HepG2 (cell line): ENCODE measurements around the gene B4GALT1. TPM values are rescaled to one million over a fixed set of nuclear protein-coding genes. Genes with fewer than 3 reads are reported as not detected.

Experiments
- ATAC-seq: fragments of 200-7000 bp; cut with Tn5 transposase; 3 replicates; pipeline ENCODE4 v1.9.1; 2020; ENCODE audit warnings: mild to moderate bottlenecking, moderate library complexity
- BruUV-seq: library from RNA; stranded (reverse); fragments of 400-500 nt; replicated peaks from 2 replicates; lab custom pipeline; 2021; lab: Mats Ljungman, UMichigan
- CTCF ChIA-PET: fragments of 300-600 bp; formaldehyde crosslinking; extraction: SDS; loops from one replicate; lab custom pipeline; 2021; ENCODE audit warnings: low total read pairs, inconsistent platforms, low intra/inter-chr PET ratio; lab: Yijun Ruan, JAX
- POLR2A ChIA-PET: fragments of 350-600 bp; sonication (Branson Sonifier 250); formaldehyde crosslinking; loops from one replicate; lab custom pipeline; 2020; ENCODE audit warnings: antibody characterized with exemption, inconsistent platforms; lab: Yijun Ruan, JAX
- DNase-seq: peaks from one replicate; pipeline ENCODE4 v3.0.0-alpha.2; 2015; ENCODE audit warnings: low spot score
- FAIRE-seq: peaks from 3 replicates; lab custom pipeline; 2011; peaks lifted over from hg19 to GRCh38; lab: Jason Lieb, UNC
- H2AFZ ChIP-seq: one replicate; pipeline ENCODE4 v1.6.1; 2011; ENCODE audit warnings: low read length, inconsistent platforms
- H3K27ac ChIP-seq: fragments of 300-600 bp; 3 replicates; pipeline ENCODE4 v1.8.0; 2011; ENCODE audit warnings: mixed run types, mild to moderate bottlenecking, mixed read lengths, low read length, inconsistent platforms; ENCODE audit not compliant: insufficient read depth; ENCODE audit errors: extremely low read length
- H3K27me3 ChIP-seq, 2 experiments: fragments of 200-600 bp in 1 of 2; 2 replicates in 1 of 2; 3 replicates in 1 of 2; pipeline versions ENCODE4 v1.6.0 to v1.8.0; 2011; ENCODE audit warnings: low read length in 2 of 2, mild to moderate bottlenecking in 2 of 2, moderate library complexity in 2 of 2, inconsistent platforms in 1 of 2; ENCODE audit not compliant: insufficient read depth in 2 of 2, control insufficient read depth in 1 of 2
- H3K36me3 ChIP-seq, 2 experiments: fragments of 200-600 bp in 1 of 2; replicated peaks in 1 of 2; 2 replicates in 1 of 2; 3 replicates in 1 of 2; pipeline versions ENCODE4 v1.5.1 to v1.8.0; 2011; ENCODE audit warnings: low read length in 2 of 2, inconsistent platforms in 1 of 2; ENCODE audit not compliant: insufficient read depth in 2 of 2, control insufficient read depth in 1 of 2
- H3K4me1 ChIP-seq: 2 replicates; pipeline ENCODE4 v1.5.1; 2012; ENCODE audit warnings: low read length, inconsistent platforms; ENCODE audit not compliant: insufficient read depth
- H3K4me2 ChIP-seq: 2 replicates; pipeline ENCODE4 v1.6.0; 2011; ENCODE audit warnings: low read depth, low read length, inconsistent platforms
- H3K4me3 ChIP-seq, 3 experiments: fragments of 200-600 bp in 1 of 3; sonication (generic), shearing (Covaris generic) in 1 of 3; replicated peaks in 1 of 3; 2 replicates each; pipeline ENCODE4 v1.5.1; 2011 to 2016; ENCODE audit warnings: low read length in 3 of 3, inconsistent platforms in 2 of 3, low read depth in 2 of 3, mild to moderate bottlenecking in 2 of 3, control low read depth in 1 of 3, mixed read lengths in 1 of 3; ENCODE audit not compliant: insufficient read depth in 1 of 3
- H3K79me2 ChIP-seq: one replicate; pipeline ENCODE4 v1.6.1; 2011; ENCODE audit warnings: low read length, inconsistent platforms; ENCODE audit not compliant: insufficient read depth
- H3K9ac ChIP-seq: 2 replicates; pipeline ENCODE4 v1.6.0; 2011; ENCODE audit warnings: mild to moderate bottlenecking, low read depth, low read length, inconsistent platforms; ENCODE audit not compliant: insufficient read depth
- H3K9me3 ChIP-seq: 2 replicates; pipeline ENCODE4 v1.5.1; 2012; ENCODE audit warnings: mild to moderate bottlenecking, low read length
- H4K20me1 ChIP-seq: 2 replicates; pipeline ENCODE4 v1.6.0; 2011; ENCODE audit warnings: inconsistent platforms, mild to moderate bottlenecking, low read length, moderate library complexity; ENCODE audit not compliant: insufficient read depth
- ARNT ChIP-seq: fragments of 450-650 bp; IDR thresholded peaks from 2 replicates; pipeline ENCODE4 v1.6.1; 2017
- HNRNPH1 ChIP-seq: fragments of 200-400 bp; formaldehyde crosslinking; optimal IDR thresholded peaks from 2 replicates; pipeline ENCODE3; 2017; ENCODE audit warnings: mild to moderate bottlenecking, low read depth, low read length
- KLF6 ChIP-seq: IDR thresholded peaks from 2 replicates; pipeline ENCODE4 v1.8.0; 2016; ENCODE audit warnings: missing biosample characterization, missing genetic modification reagents
- MLLT10 ChIP-seq: sonication (generic); formaldehyde crosslinking; IDR thresholded peaks from 2 replicates; pipeline ENCODE4 v1.4.0; 2020; ENCODE audit warnings: missing genetic modification reagents
- MZF1 ChIP-seq: sonication (generic); formaldehyde crosslinking; IDR thresholded peaks from 2 replicates; pipeline ENCODE4 v1.8.1; 2023; ENCODE audit warnings: mild to moderate bottlenecking, missing genetic modification reagents, borderline replicate concordance
- RXRB ChIP-seq: IDR thresholded peaks from 2 replicates; pipeline ENCODE4 v1.6.1; 2016; ENCODE audit warnings: borderline replicate concordance, missing genetic modification reagents, missing compliant biosample characterization
- SIN3A ChIP-seq: IDR thresholded peaks from 2 replicates; pipeline ENCODE4 v1.6.1; 2011; ENCODE audit warnings: low read depth, mild to moderate bottlenecking, control low read depth, low read length, borderline replicate concordance
- TBP ChIP-seq: sonication (generic); formaldehyde crosslinking; IDR thresholded peaks from 2 replicates; pipeline ENCODE4 v1.5.0; 2020; ENCODE audit warnings: missing genetic modification reagents
- XRCC5 ChIP-seq: fragments of 200-400 bp; formaldehyde crosslinking; optimal IDR thresholded peaks from 2 replicates; pipeline ENCODE3; 2017; ENCODE audit warnings: mild to moderate bottlenecking, low read length
- ZFP36L1 ChIP-seq: sonication (generic); formaldehyde crosslinking; IDR thresholded peaks from 2 replicates; pipeline ENCODE4 v1.8.0; 2022; ENCODE audit warnings: mild to moderate bottlenecking, missing genetic modification reagents, moderate library complexity
- ZNF263 ChIP-seq: sonication (generic); formaldehyde crosslinking; IDR thresholded peaks from 2 replicates; pipeline ENCODE4 v1.4.0; 2020; ENCODE audit warnings: missing genetic modification reagents
- ZNF292 ChIP-seq: sonication (generic); formaldehyde crosslinking; IDR thresholded peaks from 2 replicates; pipeline ENCODE4 v1.8.1; 2022; ENCODE audit warnings: mild to moderate bottlenecking, low read depth, missing genetic modification reagents, borderline replicate concordance
- ZNF34 ChIP-seq: sonication (generic); formaldehyde crosslinking; IDR thresholded peaks from 2 replicates; pipeline ENCODE4 v1.4.0; 2020; ENCODE audit warnings: mild to moderate bottlenecking, missing genetic modification reagents, borderline replicate concordance
- ZNF512 ChIP-seq: sonication (generic); formaldehyde crosslinking; IDR thresholded peaks from 2 replicates; pipeline ENCODE4 v1.4.0; 2020; ENCODE audit warnings: mild to moderate bottlenecking, missing genetic modification reagents
- ZNF670 ChIP-seq: sonication (generic); formaldehyde crosslinking; IDR thresholded peaks from 2 replicates; pipeline ENCODE4 v1.8.0; 2022; ENCODE audit warnings: mild to moderate bottlenecking, missing genetic modification reagents, borderline replicate concordance
- ZNF724P ChIP-seq: sonication (generic); formaldehyde crosslinking; IDR thresholded peaks from 2 replicates; pipeline ENCODE4 v1.8.0; 2022; ENCODE audit warnings: missing genetic modification reagents, borderline replicate concordance
- ZNF891 ChIP-seq: sonication (generic); formaldehyde crosslinking; IDR thresholded peaks from 2 replicates; pipeline ENCODE4 v1.5.0; 2020; ENCODE audit warnings: mild to moderate bottlenecking, missing genetic modification reagents
- WGBS: methylation state at CpG from one replicate; pipeline ENCODE4 v1.1.6; 2017; ENCODE audit warnings: low lambda C conversion rate; 5-methylcytosine and 5-hydroxymethylcytosine counted together
- in situ Hi-C: cut with HindIII; loops from 2 replicates; pipeline ENCODE4 v1.10.0; 2017; ENCODE audit warnings: low pct_unique_long_range_greater_than_20kb; ENCODE audit not compliant: extremely low pct_ligation_motif_present
- intact Hi-C: fragments of 100-400 bp; cut with micrococcal nuclease; formaldehyde crosslinking; loops from one replicate; pipeline ENCODE4 v1.10.0; 2022; ENCODE audit not compliant: unreplicated experiment
- polyA plus RNA-seq, 8 experiments: library from polyadenylated mRNA; depleted of rRNA in 3 of 8; stranded (reverse) in 7 of 8; unstranded in 1 of 8; fragments of >200 nt; fragmentation: Illumina TruSeq in 4 of 8; extraction: Trizol in 4 of 8; gene quantifications; 2 replicates each; pipeline versions ENCODE4 v1.2.1 to v1.2.3, GENCODE V29; 2011 to 2016; ENCODE audit warnings: low read depth in 4 of 8, missing spikeins in 1 of 8, mixed read lengths in 1 of 8; ENCODE audit not compliant: insufficient read depth in 1 of 8
- total RNA-seq, 5 experiments: library from RNA; depleted of rRNA; stranded (reverse); fragments of >200 nt; fragmentation: Illumina TruSeq; extraction: Trizol; gene quantifications; 2 replicates each; pipeline ENCODE4 v1.2.3, GENCODE V29; 2016; ENCODE audit warnings: low read depth in 1 of 5
- TF ChIP-seq, protein P1 (sequence below): IDR thresholded peaks from 2 replicates; pipeline ENCODE4 v1.6.1; 2016; ENCODE audit warnings: missing compliant biosample characterization, missing genetic modification reagents, borderline replicate concordance
- TF ChIP-seq, protein P2 (sequence below): sonication (generic); formaldehyde crosslinking; conservative IDR thresholded peaks from 2 replicates; pipeline ENCODE4 v1.5.0; 2020; ENCODE audit warnings: missing genetic modification reagents
- TF ChIP-seq, protein P3 (sequence below): sonication (generic); formaldehyde crosslinking; IDR thresholded peaks from 2 replicates; pipeline ENCODE4 v1.8.0; 2022; ENCODE audit warnings: mild to moderate bottlenecking, missing genetic modification reagents; ENCODE audit not compliant: insufficient replicate concordance

B4GALT1 gene
- total and polyA plus RNA-seq, 2 of the 13 experiments (the other 11 are each of a cell fraction or from before 2014, with no cell fraction given), result 15.7 to 33.5 TPM

GRCh38 chr9:33151007-33151557 is 16.1 kb downstream of the B4GALT1 start:
- peak; percentile 99 for ATAC-seq
- H3K4me2 ChIP-seq, result peak overlapping the region; percentile 41
- in situ Hi-C loops, result no loop called here
- TF ChIP-seq, protein P1, sequence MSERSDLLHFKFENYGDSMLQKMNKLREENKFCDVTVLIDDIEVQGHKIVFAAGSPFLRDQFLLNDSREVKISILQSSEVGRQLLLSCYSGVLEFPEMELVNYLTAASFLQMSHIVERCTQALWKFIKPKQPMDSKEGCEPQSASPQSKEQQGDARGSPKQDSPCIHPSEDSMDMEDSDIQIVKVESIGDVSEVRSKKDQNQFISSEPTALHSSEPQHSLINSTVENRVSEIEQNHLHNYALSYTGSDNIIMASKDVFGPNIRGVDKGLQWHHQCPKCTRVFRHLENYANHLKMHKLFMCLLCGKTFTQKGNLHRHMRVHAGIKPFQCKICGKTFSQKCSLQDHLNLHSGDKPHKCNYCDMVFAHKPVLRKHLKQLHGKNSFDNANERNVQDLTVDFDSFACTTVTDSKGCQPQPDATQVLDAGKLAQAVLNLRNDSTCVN (CRISPR knock-in tag), result peak; percentile 95
- TF ChIP-seq ZFP36L1 (CRISPR knock-in tag) (no peak), ARNT (no peak), ZNF292 (CRISPR knock-in tag) (0 out of 2 replicates have a peak, but pooled peaks have one; percentile 22), XRCC5 (peak; percentile 14), SIN3A (no peak), ZNF512 (CRISPR knock-in tag) (no peak), ZNF34 (CRISPR knock-in tag) (no peak), ZNF670 (CRISPR knock-in tag) (no peak), HNRNPH1 (no peak), RXRB (CRISPR knock-in tag) (no peak), ZNF724P (CRISPR knock-in tag) (no peak), KLF6 (CRISPR knock-in tag) (no peak), ZNF891 (CRISPR knock-in tag) (no peak), MZF1 (CRISPR knock-in tag) (no peak), TBP (CRISPR knock-in tag) (no peak), ZNF263 (CRISPR knock-in tag) (no peak), MLLT10 (CRISPR knock-in tag) (no peak)
- TF ChIP-seq, protein P2, sequence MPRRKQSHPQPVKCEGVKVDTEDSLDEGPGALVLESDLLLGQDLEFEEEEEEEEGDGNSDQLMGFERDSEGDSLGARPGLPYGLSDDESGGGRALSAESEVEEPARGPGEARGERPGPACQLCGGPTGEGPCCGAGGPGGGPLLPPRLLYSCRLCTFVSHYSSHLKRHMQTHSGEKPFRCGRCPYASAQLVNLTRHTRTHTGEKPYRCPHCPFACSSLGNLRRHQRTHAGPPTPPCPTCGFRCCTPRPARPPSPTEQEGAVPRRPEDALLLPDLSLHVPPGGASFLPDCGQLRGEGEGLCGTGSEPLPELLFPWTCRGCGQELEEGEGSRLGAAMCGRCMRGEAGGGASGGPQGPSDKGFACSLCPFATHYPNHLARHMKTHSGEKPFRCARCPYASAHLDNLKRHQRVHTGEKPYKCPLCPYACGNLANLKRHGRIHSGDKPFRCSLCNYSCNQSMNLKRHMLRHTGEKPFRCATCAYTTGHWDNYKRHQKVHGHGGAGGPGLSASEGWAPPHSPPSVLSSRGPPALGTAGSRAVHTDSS (CRISPR knock-in tag), result no peak
- TF ChIP-seq, protein P3, sequence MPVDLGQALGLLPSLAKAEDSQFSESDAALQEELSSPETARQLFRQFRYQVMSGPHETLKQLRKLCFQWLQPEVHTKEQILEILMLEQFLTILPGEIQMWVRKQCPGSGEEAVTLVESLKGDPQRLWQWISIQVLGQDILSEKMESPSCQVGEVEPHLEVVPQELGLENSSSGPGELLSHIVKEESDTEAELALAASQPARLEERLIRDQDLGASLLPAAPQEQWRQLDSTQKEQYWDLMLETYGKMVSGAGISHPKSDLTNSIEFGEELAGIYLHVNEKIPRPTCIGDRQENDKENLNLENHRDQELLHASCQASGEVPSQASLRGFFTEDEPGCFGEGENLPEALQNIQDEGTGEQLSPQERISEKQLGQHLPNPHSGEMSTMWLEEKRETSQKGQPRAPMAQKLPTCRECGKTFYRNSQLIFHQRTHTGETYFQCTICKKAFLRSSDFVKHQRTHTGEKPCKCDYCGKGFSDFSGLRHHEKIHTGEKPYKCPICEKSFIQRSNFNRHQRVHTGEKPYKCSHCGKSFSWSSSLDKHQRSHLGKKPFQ (CRISPR knock-in tag), result no peak

More at GRCh38 chr9:33151007-33151557, 16.1 kb downstream of the B4GALT1 start:
- Histone ChIP-seq H2AFZ (no peak overlapping the region), H3K27ac (peak overlapping the region; percentile 32), H3K9ac (no peak overlapping the region), H3K4me3 (no peak overlapping the region), H3K36me3 (0 out of 5 replicates have a peak, but pooled peaks cover 0 to 2% of the 10 kb centered on the region in 2 experiments), H3K9me3 (no peaks in the 10 kb centered on the region), H4K20me1 (peaks cover 28% of the 10 kb centered on the region), H3K4me1 (peaks cover 42% of the 10 kb centered on the region), H3K27me3 (no peaks in the 10 kb centered on the region), H3K79me2 (peaks cover 89% of the 10 kb centered on the region)
- CTCF ChIA-PET, result no interaction called here
- intact Hi-C loops, result loop anchor here (1.0 kb wide), 1 partner anchor 11 kb away; no protein-coding TSS in a partner anchor
- DNase-seq (peak; percentile 63), FAIRE-seq (no peak)
- WGBS, result 28% methylated on average over 5 of the region's 5 CpGs
- BruUV-seq, result no TSS peak
- POLR2A ChIA-PET, result interaction anchor here (1.1 to 1.5 kb wide), 7 partner anchors 9 to 75 kb away, joined by 3 to 8 read pairs (median 3); partner anchors contain the start of genes B4GALT1 and SMU1
